SU-DHL-6 (cell line): Measurements from ENCODE around the gene ALG9.

Source experiments
- H2AFZ ChIP-seq: fragments of 200-600 bp; sonication (generic); 2 replicates; pipeline ENCODE4 v1.6.1; 2014; ENCODE audit warnings: low read depth, mild to moderate bottlenecking, moderate library complexity, mixed read lengths, antibody characterized with exemption, low read length; ENCODE audit not compliant: severe bottlenecking
- H3F3A ChIP-seq: fragments of 200-600 bp; shearing (Covaris generic); 2 replicates; pipeline ENCODE4 v1.6.0; 2016; ENCODE audit warnings: antibody characterized with exemption, mild to moderate bottlenecking; ENCODE audit not compliant: insufficient read depth
- H3K27ac ChIP-seq: fragments of 200-600 bp; sonication (generic); 2 replicates; pipeline ENCODE4 v1.5.1; 2016; ENCODE audit warnings: low read depth, mild to moderate bottlenecking, low read length, moderate library complexity, mixed read lengths
- H3K27me3 ChIP-seq: fragments of 200-600 bp; sonication (generic), shearing (Covaris generic); 2 replicates; pipeline ENCODE4 v1.6.0; 2014; ENCODE audit warnings: mild to moderate bottlenecking, low read length
- H3K36me3 ChIP-seq: fragments of 200-600 bp; sonication (generic); 2 replicates; pipeline ENCODE4 v1.6.1; 2014; ENCODE audit warnings: mild to moderate bottlenecking, low read length, mixed read lengths
- H3K4me2 ChIP-seq: fragments of 300-600, 200-600 bp; shearing (Covaris generic), sonication (generic); 2 replicates; pipeline ENCODE4 v1.6.0; 2014; ENCODE audit warnings: low read length, low read depth, mild to moderate bottlenecking; ENCODE audit not compliant: poor library complexity, severe bottlenecking
- H3K4me3 ChIP-seq: fragments of 200-600 bp; sonication (generic); 2 replicates; pipeline ENCODE4 v1.5.1; 2014; ENCODE audit warnings: antibody characterized with exemption, low read length, mild to moderate bottlenecking, mixed read lengths; ENCODE audit not compliant: insufficient read depth, poor library complexity, severe bottlenecking
- H3K79me2 ChIP-seq: fragments of 200-600 bp; sonication (generic); 2 replicates; pipeline ENCODE4 v1.6.1; 2014; ENCODE audit warnings: mild to moderate bottlenecking, low read length, moderate library complexity; ENCODE audit not compliant: insufficient read depth
- H3K9ac ChIP-seq: fragments of 200-600 bp; sonication (generic); 2 replicates; pipeline ENCODE4 v1.7.0; 2014; ENCODE audit warnings: mild to moderate bottlenecking, low read length
- H3K9me2 ChIP-seq: fragments of 200-600 bp; sonication (generic); replicated peaks from 2 replicates; pipeline ENCODE4 v1.6.1; 2014; ENCODE audit warnings: low read length; ENCODE audit not compliant: insufficient read depth
- H3K9me3 ChIP-seq: fragments of 200-600 bp; sonication (generic); 2 replicates; pipeline ENCODE4 v1.6.1; 2014; ENCODE audit warnings: low read length, mixed read lengths; ENCODE audit not compliant: insufficient read depth
- H4K20me1 ChIP-seq: fragments of 200-600 bp; sonication (generic); 2 replicates; pipeline ENCODE4 v1.6.1; 2014; ENCODE audit warnings: low read depth, mild to moderate bottlenecking, antibody characterized with exemption, low read length, moderate library complexity, mixed read lengths
- EZH2phosphoT487 ChIP-seq: fragments of 200-600 bp; sonication (generic), shearing (Covaris generic); conservative IDR thresholded peaks from 2 replicates; pipeline ENCODE4 v1.6.1; 2018; ENCODE audit warnings: mild to moderate bottlenecking, antibody characterized with exemption, low read length, moderate library complexity, mixed read lengths
- TF ChIP-seq, protein P1 (sequence below): fragments of 200-600 bp; sonication (generic); IDR thresholded peaks from one replicate; pipeline ENCODE4 v1.5.1; 2017; ENCODE audit warnings: antibody characterized with exemption, mild to moderate bottlenecking, low read length, moderate library complexity; ENCODE audit not compliant: insufficient read depth, poor library complexity, severe bottlenecking

Gene ALG9

DNA sequence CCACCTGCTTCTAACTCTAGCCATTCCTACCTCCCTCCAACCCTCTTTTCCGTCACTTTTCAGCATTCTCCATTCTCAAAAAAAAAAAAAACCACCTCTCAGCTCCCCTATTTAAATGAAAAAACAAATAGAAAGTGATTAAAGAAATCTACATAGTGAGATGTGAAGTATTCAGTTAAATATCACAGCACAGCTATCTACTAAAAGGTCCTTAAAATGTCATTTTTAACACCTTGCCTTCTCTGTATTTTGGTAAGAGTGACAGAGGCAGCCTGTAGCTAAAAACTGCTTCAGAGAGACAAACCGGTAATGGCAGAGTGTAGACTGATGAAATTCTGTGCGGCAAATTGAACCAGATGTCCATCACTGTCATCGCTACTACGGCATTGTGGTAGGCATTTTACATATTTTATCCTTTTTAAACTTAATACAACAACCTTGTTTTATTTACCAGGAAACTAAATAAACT is 346 bp upstream of the ALG9 start:
- Histone ChIP-seq H3K9ac (peak overlapping the region; percentile 76), H3K9me3 (no peaks in the 10 kb centered on the region), H3F3A (peaks cover 8% of the 10 kb centered on the region), H4K20me1 (no peaks in the 10 kb centered on the region), H3K4me2 (peak overlapping the region; percentile 86), H3K36me3 (peaks cover 16% of the 10 kb centered on the region; the same call in 1 of the 2 replicates), H3K27ac (peak overlapping the region; percentile 32; the same call in 1 of the 2 replicates), H3K79me2 (peaks cover 10% of the 10 kb centered on the region), H3K4me3 (peak overlapping the region; percentile 73), H3K27me3 (no peaks in the 10 kb centered on the region), H3K9me2 (no peaks in the 10 kb centered on the region), H2AFZ (peak overlapping the region; percentile 89)
- TF ChIP-seq, protein P1, sequence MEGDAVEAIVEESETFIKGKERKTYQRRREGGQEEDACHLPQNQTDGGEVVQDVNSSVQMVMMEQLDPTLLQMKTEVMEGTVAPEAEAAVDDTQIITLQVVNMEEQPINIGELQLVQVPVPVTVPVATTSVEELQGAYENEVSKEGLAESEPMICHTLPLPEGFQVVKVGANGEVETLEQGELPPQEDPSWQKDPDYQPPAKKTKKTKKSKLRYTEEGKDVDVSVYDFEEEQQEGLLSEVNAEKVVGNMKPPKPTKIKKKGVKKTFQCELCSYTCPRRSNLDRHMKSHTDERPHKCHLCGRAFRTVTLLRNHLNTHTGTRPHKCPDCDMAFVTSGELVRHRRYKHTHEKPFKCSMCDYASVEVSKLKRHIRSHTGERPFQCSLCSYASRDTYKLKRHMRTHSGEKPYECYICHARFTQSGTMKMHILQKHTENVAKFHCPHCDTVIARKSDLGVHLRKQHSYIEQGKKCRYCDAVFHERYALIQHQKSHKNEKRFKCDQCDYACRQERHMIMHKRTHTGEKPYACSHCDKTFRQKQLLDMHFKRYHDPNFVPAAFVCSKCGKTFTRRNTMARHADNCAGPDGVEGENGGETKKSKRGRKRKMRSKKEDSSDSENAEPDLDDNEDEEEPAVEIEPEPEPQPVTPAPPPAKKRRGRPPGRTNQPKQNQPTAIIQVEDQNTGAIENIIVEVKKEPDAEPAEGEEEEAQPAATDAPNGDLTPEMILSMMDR = no peak
- no peak for TF ChIP-seq EZH2phosphoT487

DNA sequence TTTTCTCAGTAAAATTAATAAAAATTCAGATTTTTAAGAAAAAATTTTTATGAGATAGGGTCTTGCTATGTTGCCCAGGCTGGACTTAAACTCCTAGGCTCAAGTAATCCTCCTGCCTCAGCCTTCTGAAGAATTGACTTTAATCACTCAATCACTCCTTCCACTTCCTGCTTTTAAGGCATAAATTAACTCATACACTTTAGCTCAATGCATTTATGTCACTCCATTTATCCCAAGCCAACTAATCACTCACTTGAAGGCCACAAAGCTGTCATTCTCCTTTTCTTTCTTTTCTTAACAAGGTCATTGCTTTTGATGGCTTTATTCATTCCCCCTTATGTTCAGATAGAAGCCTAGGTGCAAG is 877 bp downstream of the ALG9 start:
- Histone ChIP-seq H3K27me3 (no peaks in the 10 kb centered on the region), H3K4me2 (peak overlapping the region; percentile 86), H2AFZ (peak overlapping the region; percentile 89), H3K36me3 (peaks cover 16% of the 10 kb centered on the region; the same call in 1 of the 2 replicates), H3K79me2 (peaks cover 10% of the 10 kb centered on the region), H4K20me1 (no peaks in the 10 kb centered on the region), H3K9me2 (no peaks in the 10 kb centered on the region), H3K9me3 (no peaks in the 10 kb centered on the region), H3K9ac (peak overlapping the region; percentile 76), H3K4me3 (peak overlapping the region; percentile 73), H3K27ac (peak overlapping the region; percentile 54), H3F3A (peaks cover 8% of the 10 kb centered on the region)
- TF ChIP-seq, protein P1 = no peak
- no peak for TF ChIP-seq EZH2phosphoT487

DNA sequence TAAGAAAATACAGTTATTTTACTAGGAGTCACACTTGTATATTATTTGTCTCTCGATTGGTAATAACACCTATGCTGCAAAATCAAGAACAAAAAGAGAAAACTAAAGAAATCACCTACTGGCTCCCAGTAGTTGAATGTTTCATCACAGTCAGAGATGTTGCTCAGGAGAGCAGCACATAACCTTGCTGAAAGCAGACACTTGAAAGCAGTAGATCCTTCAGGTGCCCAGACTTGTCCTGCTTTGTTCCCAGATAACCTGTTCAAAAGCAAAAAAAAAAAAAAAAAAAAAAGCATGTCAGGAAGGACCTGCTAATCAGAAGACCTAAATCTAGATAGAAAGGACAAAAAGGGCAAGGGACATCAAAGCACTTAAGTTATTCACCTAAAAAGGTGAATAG is 1.3 kb downstream of the ALG9 start:
- peaks cover 8% of the 10 kb centered on the region for H3F3A ChIP-seq
- H4K20me1 ChIP-seq = no peaks in the 10 kb centered on the region
- peaks cover 10% of the 10 kb centered on the region for H3K79me2 ChIP-seq
- peaks cover 20% of the 10 kb centered on the region; the same call in 1 of the 2 replicates for H3K36me3 ChIP-seq
- H3K27me3 ChIP-seq = no peaks in the 10 kb centered on the region
- peak overlapping the region; percentile 73 for H3K4me3 ChIP-seq
- H3K27ac ChIP-seq = peak overlapping the region; percentile 54
- H2AFZ ChIP-seq = no peak overlapping the region
- TF ChIP-seq EZH2phosphoT487 = no peak
- TF ChIP-seq, protein P1 = no peak
- H3K9me2 ChIP-seq = no peaks in the 10 kb centered on the region
- H3K9me3 ChIP-seq = no peaks in the 10 kb centered on the region
- peak overlapping the region; percentile 76 for H3K9ac ChIP-seq
- H3K4me2 ChIP-seq = peak overlapping the region; percentile 86
